Measurements from ENCODE around the gene LRIG1. TPM values are rescaled to one million over a fixed set of nuclear protein-coding genes. Genes with fewer than 3 reads are reported as not detected.

The LRIG1 gene
- total RNA-seq, 4 donors from 2014 or later: 42.3 to 152 (median 66.1) TPM

GRCh38 chr3:66365080-66365479 is 135.7 kb downstream of the LRIG1 start:
- TF ChIP-seq CTCF (IDR thresholded peaks at IDR 0.05; ENCODE audit: low read depth): no peak

GRCh38 chr3:66363148-66363547 is 137.7 kb downstream of the LRIG1 start:
- TF ChIP-seq CTCF (IDR thresholded peaks at IDR 0.05; ENCODE audit: low read depth): no peak

- no peak for TF ChIP-seq CTCF (IDR thresholded peaks at IDR 0.05; ENCODE audit: low read depth)
Measured at GRCh38 chr3:66362541-66362941, 138.3 kb downstream of the LRIG1 start.

- TF ChIP-seq CTCF (IDR thresholded peaks at IDR 0.05; ENCODE audit: low read depth): no peak
Measured at GRCh38 chr3:66361356-66361755, 139.5 kb downstream of the LRIG1 start.

- TF ChIP-seq CTCF (IDR thresholded peaks at IDR 0.05; ENCODE audit: low read depth): no peak
Measured at GRCh38 chr3:66355997-66356396, 144.8 kb downstream of the LRIG1 start.

GRCh38 chr3:66355394-66355793 is 145.4 kb downstream of the LRIG1 start:
- no peak for TF ChIP-seq CTCF (IDR thresholded peaks at IDR 0.05; ENCODE audit: low read depth)

GRCh38 chr3:66354001-66354400 is 146.8 kb downstream of the LRIG1 start:
- TF ChIP-seq CTCF (IDR thresholded peaks at IDR 0.05; ENCODE audit: low read depth): no peak

Data from subcutaneous adipose tissue (tissue), 4 donors.